ENCODE results near the gene ARFGAP2.

The ARFGAP2 gene

DNA sequence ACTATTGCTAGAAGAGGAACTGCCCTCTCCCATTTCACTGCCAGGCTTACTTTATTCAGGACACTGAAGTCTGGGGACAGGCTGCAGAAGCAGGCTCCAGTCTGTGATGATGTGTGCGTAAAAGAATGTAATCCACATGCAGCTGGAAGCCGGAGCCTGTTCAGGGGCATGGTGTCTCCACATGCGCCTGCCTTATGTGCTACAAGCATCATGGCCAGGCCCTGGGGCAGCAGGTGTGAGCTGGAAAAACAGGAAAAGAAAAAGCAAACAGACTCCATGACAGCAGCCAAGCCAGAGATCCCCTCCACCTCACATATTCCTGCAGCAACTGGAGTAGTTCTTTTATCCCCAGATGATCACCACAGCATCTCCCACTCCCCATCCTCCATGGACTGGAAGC lies 33.4 kb downstream of the ARFGAP2 start:
- H3K27me3 ChIP-seq, result no peaks in the 10 kb centered on the region
- no peak overlapping the region for H3K4me3 ChIP-seq (ENCODE audit: low read depth, low read length)
- H3K36me3 ChIP-seq, result no peaks in the 10 kb centered on the region
- peak; percentile 51 for DNase-seq
- no peaks in the 10 kb centered on the region for H3K9me3 ChIP-seq
- TF ChIP-seq, protein P1, sequence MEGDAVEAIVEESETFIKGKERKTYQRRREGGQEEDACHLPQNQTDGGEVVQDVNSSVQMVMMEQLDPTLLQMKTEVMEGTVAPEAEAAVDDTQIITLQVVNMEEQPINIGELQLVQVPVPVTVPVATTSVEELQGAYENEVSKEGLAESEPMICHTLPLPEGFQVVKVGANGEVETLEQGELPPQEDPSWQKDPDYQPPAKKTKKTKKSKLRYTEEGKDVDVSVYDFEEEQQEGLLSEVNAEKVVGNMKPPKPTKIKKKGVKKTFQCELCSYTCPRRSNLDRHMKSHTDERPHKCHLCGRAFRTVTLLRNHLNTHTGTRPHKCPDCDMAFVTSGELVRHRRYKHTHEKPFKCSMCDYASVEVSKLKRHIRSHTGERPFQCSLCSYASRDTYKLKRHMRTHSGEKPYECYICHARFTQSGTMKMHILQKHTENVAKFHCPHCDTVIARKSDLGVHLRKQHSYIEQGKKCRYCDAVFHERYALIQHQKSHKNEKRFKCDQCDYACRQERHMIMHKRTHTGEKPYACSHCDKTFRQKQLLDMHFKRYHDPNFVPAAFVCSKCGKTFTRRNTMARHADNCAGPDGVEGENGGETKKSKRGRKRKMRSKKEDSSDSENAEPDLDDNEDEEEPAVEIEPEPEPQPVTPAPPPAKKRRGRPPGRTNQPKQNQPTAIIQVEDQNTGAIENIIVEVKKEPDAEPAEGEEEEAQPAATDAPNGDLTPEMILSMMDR (IDR thresholded peaks at IDR 0.05; ENCODE audit: low read depth, low read length), result no peak
- no peaks in the 10 kb centered on the region for H3K4me1 ChIP-seq

DNA sequence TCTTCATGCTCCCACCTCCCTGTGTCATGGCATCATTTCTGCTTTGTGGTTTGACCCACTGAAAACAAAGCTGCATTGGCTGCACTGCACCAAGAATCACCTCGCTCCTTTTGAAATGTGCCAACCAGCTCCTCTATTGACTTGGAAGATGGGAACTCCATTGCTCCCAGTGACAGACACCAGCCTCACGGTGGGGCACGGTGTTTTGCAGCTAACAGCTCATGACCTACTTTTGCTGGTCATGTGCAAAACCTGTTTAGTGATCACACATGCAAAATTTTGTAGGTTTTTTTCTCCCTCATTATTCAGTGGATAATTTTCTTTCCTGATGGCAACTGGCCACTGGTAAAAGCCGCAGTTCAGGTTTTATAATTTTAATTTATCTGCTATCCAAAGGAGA lies 36.8 kb downstream of the ARFGAP2 start:
- H3K36me3 ChIP-seq, result no peaks in the 10 kb centered on the region
- TF ChIP-seq, protein P1 (IDR thresholded peaks at IDR 0.05; ENCODE audit: low read depth, low read length), result no peak
- no peaks in the 10 kb centered on the region for H3K9me3 ChIP-seq
- H3K4me1 ChIP-seq, result no peaks in the 10 kb centered on the region
- no peaks in the 10 kb centered on the region for H3K27me3 ChIP-seq
- DNase-seq, result no peak
- no peak overlapping the region for H3K4me3 ChIP-seq (ENCODE audit: low read depth, low read length)

DNA sequence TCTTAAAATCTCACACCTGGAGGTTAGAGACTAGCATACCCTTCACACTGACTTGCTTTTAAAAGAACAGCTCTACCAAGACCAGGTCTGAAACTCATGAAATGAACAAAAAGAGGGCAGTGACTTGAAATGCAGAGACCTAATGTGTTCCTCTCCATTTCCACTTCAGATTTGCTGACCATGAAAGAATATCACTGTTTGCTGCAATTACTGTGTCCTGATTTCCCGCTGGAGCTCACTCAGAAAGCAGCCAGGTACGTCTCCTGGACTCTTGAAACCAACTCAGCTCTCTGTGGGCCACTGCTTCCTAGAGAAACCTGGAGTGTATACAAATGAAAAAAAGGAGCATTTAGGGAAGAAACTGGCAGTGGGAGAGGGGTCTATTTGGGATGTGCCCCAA lies 39.2 kb downstream of the ARFGAP2 start:
- TF ChIP-seq, protein P1 (IDR thresholded peaks at IDR 0.05; ENCODE audit: low read depth, low read length), result no peak

DNA sequence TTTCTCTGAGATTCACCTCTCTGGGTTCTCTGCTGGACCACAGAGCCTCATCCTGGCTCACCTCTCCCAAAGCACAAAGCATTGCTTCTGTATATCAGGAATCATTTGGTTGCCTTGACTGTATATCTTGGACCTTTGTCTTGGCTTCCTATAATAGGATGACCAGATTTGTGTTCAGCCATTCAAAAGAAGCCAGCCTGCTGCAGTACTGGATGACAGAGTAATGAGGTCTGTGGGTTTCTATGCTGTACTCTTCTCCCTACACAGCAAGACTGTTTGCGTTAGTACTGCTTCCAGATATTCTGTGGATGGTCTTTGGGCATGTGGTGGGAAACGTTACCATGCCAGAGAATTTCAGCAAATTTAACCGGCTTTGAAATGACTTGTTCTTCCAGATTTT lies 39.8 kb downstream of the ARFGAP2 start:
- Histone ChIP-seq H3K9me3 (no peaks in the 10 kb centered on the region), H3K27me3 (no peaks in the 10 kb centered on the region), H3K4me1 (no peaks in the 10 kb centered on the region), H3K4me3 (ENCODE audit: low read depth, low read length) (no peak overlapping the region), H3K36me3 (no peaks in the 10 kb centered on the region)
- DNase-seq, result no peak
- TF ChIP-seq, protein P1 (IDR thresholded peaks at IDR 0.05; ENCODE audit: low read depth, low read length), result no peak

More for the DNA sequence above, 39.2 kb downstream of the ARFGAP2 start:
- Histone ChIP-seq H3K9me3 (no peaks in the 10 kb centered on the region), H3K27me3 (no peaks in the 10 kb centered on the region), H3K36me3 (no peaks in the 10 kb centered on the region), H3K4me1 (no peaks in the 10 kb centered on the region), H3K4me3 (ENCODE audit: low read depth, low read length) (no peak overlapping the region)
- no peak for DNase-seq

DNA sequence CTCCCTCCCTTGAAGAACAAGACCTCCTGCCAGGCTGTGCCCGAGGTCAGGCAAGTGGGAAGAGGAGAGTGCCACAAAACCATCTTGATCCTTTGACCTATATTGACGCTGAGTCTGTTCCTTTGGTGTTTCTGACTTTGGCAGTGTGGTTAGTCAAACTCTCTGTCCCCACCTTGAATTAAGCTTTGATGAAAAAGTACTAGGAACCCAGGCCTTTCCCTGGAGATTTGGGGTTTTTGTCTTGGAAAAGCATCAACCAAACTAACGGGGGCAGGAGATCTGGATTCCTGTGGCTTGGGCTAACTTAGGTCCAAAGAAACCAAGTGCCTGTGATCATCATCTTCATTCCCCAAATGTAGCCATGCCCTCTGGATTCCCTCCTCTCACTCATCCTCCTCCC lies 40.4 kb downstream of the ARFGAP2 start:
- TF ChIP-seq, protein P1 (IDR thresholded peaks at IDR 0.05; ENCODE audit: low read depth, low read length), result no peak
- H3K9me3 ChIP-seq, result no peaks in the 10 kb centered on the region
- H3K4me3 ChIP-seq (ENCODE audit: low read depth, low read length), result no peak overlapping the region
- DNase-seq, result no peak
- no peaks in the 10 kb centered on the region for H3K36me3 ChIP-seq
- H3K4me1 ChIP-seq, result no peaks in the 10 kb centered on the region
- no peaks in the 10 kb centered on the region for H3K27me3 ChIP-seq

DNA sequence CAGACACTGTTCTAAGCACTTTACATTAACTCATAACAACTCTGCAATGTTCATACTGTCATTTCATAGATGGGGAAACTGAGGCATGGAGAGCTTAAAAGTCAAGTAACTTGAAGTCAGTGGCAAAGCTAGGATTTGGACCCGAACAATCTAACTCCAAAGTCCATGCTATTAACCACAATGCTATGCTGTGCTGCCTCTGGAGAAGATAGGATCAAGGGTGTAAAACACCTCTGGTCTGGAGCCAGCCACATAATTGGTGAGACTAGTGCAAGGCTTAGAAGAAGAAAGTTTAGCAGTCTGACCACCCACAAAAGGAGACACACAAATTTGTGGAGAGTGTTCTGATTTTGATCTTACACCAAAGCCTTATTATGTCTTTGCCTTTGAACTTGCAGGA lies 43.7 kb downstream of the ARFGAP2 start:
- Histone ChIP-seq H3K36me3 (no peaks in the 10 kb centered on the region), H3K4me1 (no peaks in the 10 kb centered on the region), H3K4me3 (ENCODE audit: low read depth, low read length) (no peak overlapping the region), H3K9me3 (no peaks in the 10 kb centered on the region), H3K27me3 (no peaks in the 10 kb centered on the region)
- TF ChIP-seq, protein P1 (IDR thresholded peaks at IDR 0.05; ENCODE audit: low read depth, low read length), result no peak
- no peak for DNase-seq
